Vagina (tissue), 2 donors: Measurements from ENCODE around the gene PXDN. TPM values are rescaled to one million over a fixed set of nuclear protein-coding genes. Genes with fewer than 3 reads are reported as not detected.
"Not testable (repeated sequence)": the region's sequence is repeated elsewhere in the genome, so short reads cannot be mapped to it uniquely, and the experiment has no call there.

Source experiments
- DNase-seq, 2 donors: peaks; one replicate each; pipeline ENCODE4 v3.0.0-alpha.2; 2017; ENCODE audit errors: extremely low spot score in 2 of 2
- H3K27ac ChIP-seq: fragments of 200-600 bp; sonication (generic); one replicate; pipeline ENCODE4 v1.5.1; 2019
- H3K27me3 ChIP-seq: fragments of 200-600 bp; sonication (generic); one replicate; pipeline ENCODE4 v1.5.1; 2019
- H3K36me3 ChIP-seq, 2 donors: fragments of 200-600 bp; sonication (generic); one replicate each; pipeline ENCODE4 v1.5.1; 2017 to 2019
- H3K4me1 ChIP-seq: fragments of 200-600 bp; sonication (generic); one replicate; pipeline ENCODE4 v1.5.1; 2019
- H3K4me3 ChIP-seq, 2 donors: fragments of 200-600 bp; sonication (generic); 1 replicate in 1 of 2; 2 replicates in 1 of 2; pipeline ENCODE4 v1.5.1; 2016 to 2019
- H3K9me3 ChIP-seq: fragments of 200-600 bp; sonication (generic); one replicate; pipeline ENCODE4 v1.5.1; 2019
- CTCF ChIP-seq, 3 experiments: fragments of 450-650 bp in 2 of 3; fragments of 200-600 bp in 1 of 3; sonication (generic) in 1 of 3; IDR thresholded peaks; one replicate each; pipeline ENCODE4 v1.5.1; 2017 to 2019; ENCODE audit warnings: antibody characterized with exemption in 3 of 3, mild to moderate bottlenecking in 2 of 3, moderate library complexity in 2 of 3
- POLR2A ChIP-seq, 2 donors: fragments of 450-650 bp; IDR thresholded peaks; one replicate each; pipeline ENCODE4 v1.6.1; 2017; ENCODE audit warnings: antibody characterized with exemption in 2 of 2, mild to moderate bottlenecking in 2 of 2, moderate library complexity in 2 of 2
- POLR2AphosphoS5 ChIP-seq, 2 donors: sonication (generic); formaldehyde crosslinking; IDR thresholded peaks; one replicate each; pipeline ENCODE4 v1.9.0; 2017; ENCODE audit warnings: antibody characterized with exemption in 2 of 2, mild to moderate bottlenecking in 2 of 2, low read depth in 1 of 2; ENCODE audit not compliant: insufficient read depth in 1 of 2
- intact Hi-C: fragments of 100-400 bp; cut with DNase I; formaldehyde crosslinking; loops from one replicate; pipeline ENCODE4 v1.15.1; 2023
- total RNA-seq: library from RNA; depleted of rRNA; stranded (reverse); fragments of >200 nt; gene quantifications from one replicate; pipeline ENCODE4 v1.2.3, GENCODE V29; 2016

The PXDN gene
- total RNA-seq, 1 donor from 2014 or later, result 33.6 TPM

GRCh38 chr2:1766851-1767811 is 22.8 kb upstream of the PXDN start:
- Histone ChIP-seq H3K4me1 (no peaks in the 10 kb centered on the region), H3K27ac (no peak overlapping the region), H3K9me3 (no peaks in the 10 kb centered on the region), H3K27me3 (no peaks in the 10 kb centered on the region), H3K4me3 (no peak overlapping the region), H3K36me3 (no peaks in the 10 kb centered on the region)
- intact Hi-C loops, result no loop called here
- TF ChIP-seq CTCF (IDR thresholded peaks at IDR 0.05) (no peak), POLR2AphosphoS5 (IDR thresholded peaks at IDR 0.05; ENCODE audit: insufficient read depth in 1 of 2, low read depth in 1 of 2) (no peak), POLR2A (IDR thresholded peaks at IDR 0.05) (no peak)
- DNase-seq, result no peak

GRCh38 chr2:1766425-1766824 is 22.1 kb upstream of the PXDN start:
- Histone ChIP-seq H3K4me3 (no peak overlapping the region), H3K4me1 (no peaks in the 10 kb centered on the region), H3K9me3 (no peaks in the 10 kb centered on the region), H3K36me3 (no peaks in the 10 kb centered on the region), H3K27me3 (no peaks in the 10 kb centered on the region), H3K27ac (no peak overlapping the region)
- no peak for DNase-seq
- TF ChIP-seq POLR2A (IDR thresholded peaks at IDR 0.05), result no peak
- TF ChIP-seq CTCF (IDR thresholded peaks at IDR 0.05), result no peak
- no peak for TF ChIP-seq POLR2AphosphoS5 (IDR thresholded peaks at IDR 0.05; ENCODE audit: insufficient read depth in 1 of 2, low read depth in 1 of 2)
- intact Hi-C loops, result no loop called here

- H3K9me3 ChIP-seq, intact Hi-C loops, H3K27me3 ChIP-seq, H3K4me1 ChIP-seq, H3K4me3 ChIP-seq, H3K27ac ChIP-seq, H3K36me3 ChIP-seq, DNase-seq: not testable (repeated sequence)
Measured at GRCh38 chr2:1765201-1765600, 20.9 kb upstream of the PXDN start.

- no peaks in the 10 kb centered on the region for H3K9me3 ChIP-seq
- H3K36me3 ChIP-seq, result no peaks in the 10 kb centered on the region
- H3K4me1 ChIP-seq, result peaks cover 6% of the 10 kb centered on the region
- DNase-seq, result no peak
- H3K4me3 ChIP-seq, result no peak overlapping the region
- H3K27ac ChIP-seq, result no peak overlapping the region
- TF ChIP-seq CTCF (IDR thresholded peaks at IDR 0.05) (no peak), POLR2AphosphoS5 (IDR thresholded peaks at IDR 0.05; ENCODE audit: insufficient read depth in 1 of 2, low read depth in 1 of 2) (no peak)
- H3K27me3 ChIP-seq, result no peaks in the 10 kb centered on the region
- intact Hi-C loops, result loop anchor here (10.0 kb wide), 1 partner anchor 55 kb away; no protein-coding TSS in a partner anchor
Measured at GRCh38 chr2:1759611-1759930, 15.3 kb upstream of the PXDN start.

- H3K4me1 ChIP-seq, result peaks cover 6% of the 10 kb centered on the region
- H3K4me3 ChIP-seq, result no peak overlapping the region
- intact Hi-C loops, result loop anchor here (10.0 kb wide), 1 partner anchor 56 kb away; no protein-coding TSS in a partner anchor
- H3K9me3 ChIP-seq, result no peaks in the 10 kb centered on the region
- DNase-seq, result no peak
- no peak overlapping the region for H3K27ac ChIP-seq
- TF ChIP-seq POLR2AphosphoS5 (IDR thresholded peaks at IDR 0.05; ENCODE audit: insufficient read depth in 1 of 2, low read depth in 1 of 2) (no peak), CTCF (IDR thresholded peaks at IDR 0.05) (no peak), POLR2A (IDR thresholded peaks at IDR 0.05) (no peak)
- H3K36me3 ChIP-seq, result no peaks in the 10 kb centered on the region
- no peaks in the 10 kb centered on the region for H3K27me3 ChIP-seq
Measured at GRCh38 chr2:1758774-1759610, 14.7 kb upstream of the PXDN start.
